ENCODE measurements around the gene PLAAT4.
"Not testable (repeated sequence)": the region's sequence is repeated elsewhere in the genome, so short reads cannot be mapped to it uniquely, and the experiment has no call there.

The PLAAT4 gene

DNA sequence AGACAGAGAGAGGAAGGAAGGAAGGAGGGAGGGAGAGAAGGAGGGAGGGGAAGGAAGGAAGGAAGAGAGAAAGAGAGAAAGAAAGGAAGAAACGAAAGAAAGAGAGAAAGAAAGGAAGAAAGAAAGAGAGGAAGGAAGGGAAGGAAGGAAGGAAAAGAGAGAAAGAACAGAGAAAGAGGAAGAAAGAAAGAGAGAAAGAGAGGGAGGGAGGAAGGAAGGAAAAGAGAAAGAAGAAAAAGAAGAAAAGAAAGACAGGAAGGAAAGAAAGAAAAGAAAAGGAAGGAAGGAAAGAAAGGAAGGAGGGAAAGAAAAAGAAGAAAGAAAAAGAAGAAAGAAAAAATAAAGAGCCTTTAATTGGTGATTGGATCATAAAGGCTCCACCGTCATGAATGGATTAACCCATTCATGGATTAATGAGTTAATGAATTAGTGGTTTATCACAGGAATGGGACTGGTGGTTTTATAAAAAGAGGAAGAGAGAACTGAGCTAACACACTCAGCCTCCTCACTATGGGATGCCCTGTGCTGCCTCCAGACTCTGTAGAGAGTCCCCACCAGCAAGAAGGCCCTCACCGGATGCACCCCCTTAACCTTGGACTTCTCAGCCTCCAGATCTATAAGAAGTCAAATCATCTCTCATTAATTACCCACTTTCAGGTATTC, 35.5 kb downstream of the PLAAT4 start:
- no peak overlapping the region for H3K4me2 ChIP-seq
- no peak overlapping the region for H3K4me3 ChIP-seq (IDR thresholded peaks at IDR 0.05; ENCODE audit: insufficient read depth, low read depth, low read length)
- H3K27me3 ChIP-seq (ENCODE audit: insufficient read depth, low read depth) = no peaks in the 10 kb centered on the region
- no peak overlapping the region for H2AFZ ChIP-seq (ENCODE audit: low read depth)
- no peak overlapping the region for H3K9ac ChIP-seq
- no peaks in the 10 kb centered on the region for H4K20me1 ChIP-seq (ENCODE audit: insufficient read depth)
- H3K36me3 ChIP-seq (ENCODE audit: insufficient read depth) = no peaks in the 10 kb centered on the region
- peaks cover 19% of the 10 kb centered on the region for H3K4me1 ChIP-seq (ENCODE audit: low read depth, poor library complexity, severe bottlenecking)
- H3K27ac ChIP-seq = no peak overlapping the region
- TF ChIP-seq, protein P1, sequence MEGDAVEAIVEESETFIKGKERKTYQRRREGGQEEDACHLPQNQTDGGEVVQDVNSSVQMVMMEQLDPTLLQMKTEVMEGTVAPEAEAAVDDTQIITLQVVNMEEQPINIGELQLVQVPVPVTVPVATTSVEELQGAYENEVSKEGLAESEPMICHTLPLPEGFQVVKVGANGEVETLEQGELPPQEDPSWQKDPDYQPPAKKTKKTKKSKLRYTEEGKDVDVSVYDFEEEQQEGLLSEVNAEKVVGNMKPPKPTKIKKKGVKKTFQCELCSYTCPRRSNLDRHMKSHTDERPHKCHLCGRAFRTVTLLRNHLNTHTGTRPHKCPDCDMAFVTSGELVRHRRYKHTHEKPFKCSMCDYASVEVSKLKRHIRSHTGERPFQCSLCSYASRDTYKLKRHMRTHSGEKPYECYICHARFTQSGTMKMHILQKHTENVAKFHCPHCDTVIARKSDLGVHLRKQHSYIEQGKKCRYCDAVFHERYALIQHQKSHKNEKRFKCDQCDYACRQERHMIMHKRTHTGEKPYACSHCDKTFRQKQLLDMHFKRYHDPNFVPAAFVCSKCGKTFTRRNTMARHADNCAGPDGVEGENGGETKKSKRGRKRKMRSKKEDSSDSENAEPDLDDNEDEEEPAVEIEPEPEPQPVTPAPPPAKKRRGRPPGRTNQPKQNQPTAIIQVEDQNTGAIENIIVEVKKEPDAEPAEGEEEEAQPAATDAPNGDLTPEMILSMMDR (conservative IDR thresholded peaks at IDR 0.05; ENCODE audit: low read depth, low read length) = no peak
- H3K79me2 ChIP-seq (ENCODE audit: insufficient read depth, low read depth) = no peaks in the 10 kb centered on the region

DNA sequence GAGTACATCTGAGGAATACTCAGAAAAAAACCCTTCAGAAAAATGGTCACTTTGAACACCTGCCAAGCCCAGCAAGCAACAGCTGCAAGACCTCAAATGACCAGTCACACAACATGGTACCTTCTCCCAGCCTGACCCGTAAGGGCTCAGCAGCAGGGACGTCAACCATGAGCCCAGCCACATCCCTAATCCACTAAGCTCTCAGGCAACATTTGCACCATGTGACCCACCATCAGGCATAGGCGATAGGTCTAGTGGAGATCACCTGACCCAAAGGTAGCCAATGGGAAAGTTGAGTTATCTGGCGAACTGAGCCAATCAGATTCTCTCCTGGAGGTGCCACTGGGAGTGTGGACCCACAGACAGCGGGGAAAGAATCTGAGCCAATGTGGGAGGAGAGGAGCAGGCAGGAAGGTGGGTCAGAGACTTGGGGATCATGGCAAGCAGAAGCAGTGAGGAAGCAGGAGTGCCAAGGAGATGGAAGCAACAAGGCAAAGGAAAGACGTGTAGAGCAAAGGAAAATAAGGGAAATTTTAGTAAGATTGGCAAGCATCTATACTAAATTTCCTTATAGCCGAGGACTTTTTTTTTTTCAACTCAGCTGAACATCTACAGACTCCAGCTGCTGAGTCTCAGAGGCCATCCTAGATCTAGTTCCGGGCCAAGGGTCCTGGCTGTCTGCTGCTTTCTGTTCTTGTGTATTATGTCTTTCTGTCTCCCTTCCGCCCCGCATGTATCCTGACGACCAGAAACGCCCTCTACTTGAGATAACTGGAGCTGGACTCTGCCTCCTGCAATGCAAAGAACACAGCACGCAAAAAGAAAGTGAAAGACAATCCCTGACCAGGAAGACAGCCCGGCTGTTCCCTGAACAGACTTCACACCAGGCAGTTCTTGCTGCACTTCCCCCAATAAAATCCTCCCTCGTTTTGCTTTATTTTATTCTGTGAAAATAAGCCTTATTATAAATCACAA, 37.6 kb downstream of the PLAAT4 start:
- H3K4me2 ChIP-seq = peak overlapping the region; percentile 38
- H2AFZ ChIP-seq (ENCODE audit: low read depth) = peak overlapping the region; percentile 60
- TF ChIP-seq, protein P1 (conservative IDR thresholded peaks at IDR 0.05; ENCODE audit: low read depth, low read length) = no peak
- H3K4me1 ChIP-seq (ENCODE audit: low read depth, poor library complexity, severe bottlenecking) = peaks cover 7% of the 10 kb centered on the region
- peak overlapping the region; percentile 6; the same call in 1 of the 2 replicates for H3K9ac ChIP-seq
- no peak overlapping the region for H3K4me3 ChIP-seq (IDR thresholded peaks at IDR 0.05; ENCODE audit: insufficient read depth, low read depth, low read length)
- peak overlapping the region; percentile 38 for H3K27ac ChIP-seq
- no peaks in the 10 kb centered on the region for H3K79me2 ChIP-seq (ENCODE audit: insufficient read depth, low read depth)
- H3K27me3 ChIP-seq (ENCODE audit: insufficient read depth, low read depth) = no peaks in the 10 kb centered on the region
- no peaks in the 10 kb centered on the region for H3K36me3 ChIP-seq (ENCODE audit: insufficient read depth)
- no peaks in the 10 kb centered on the region for H4K20me1 ChIP-seq (ENCODE audit: insufficient read depth)

DNA sequence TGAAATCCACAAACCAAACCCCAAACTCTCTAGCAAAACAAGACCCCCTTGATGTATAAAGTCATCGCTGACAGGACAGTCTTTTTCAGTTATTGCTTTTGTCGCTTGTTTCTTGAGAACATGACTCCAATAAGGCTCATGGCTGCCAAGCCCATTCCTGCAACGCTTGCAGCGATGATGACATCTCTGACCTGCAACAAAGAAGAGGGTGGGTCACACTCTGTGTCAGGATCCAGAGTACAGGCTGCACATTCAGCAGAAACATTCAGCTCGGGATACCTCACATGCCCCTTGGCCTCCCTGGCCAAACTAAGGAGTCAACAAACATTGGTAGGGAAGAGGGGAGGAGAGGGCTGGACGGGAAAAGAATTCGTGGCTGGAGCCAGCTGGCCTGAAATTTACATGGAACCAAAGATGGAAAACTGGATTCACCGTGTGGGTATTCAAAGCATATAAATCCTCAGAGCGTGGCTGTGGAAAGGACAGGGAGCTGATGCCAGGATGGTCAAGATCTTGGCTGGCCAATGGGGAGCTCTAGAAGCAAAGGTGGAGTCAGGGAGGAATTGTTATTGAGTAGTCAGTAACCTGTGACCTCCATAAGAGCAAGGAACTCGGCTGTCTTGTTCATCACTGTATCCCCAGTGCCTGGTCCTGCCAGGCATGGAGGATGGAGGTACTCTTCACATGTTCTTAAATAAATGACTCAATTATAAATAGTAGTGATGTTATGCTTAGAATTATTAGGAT, 38.4 kb downstream of the PLAAT4 start:
- Histone ChIP-seq H3K79me2 (ENCODE audit: insufficient read depth, low read depth) (no peaks in the 10 kb centered on the region), H3K4me2 (peak overlapping the region; percentile 38), H4K20me1 (ENCODE audit: insufficient read depth) (no peaks in the 10 kb centered on the region), H3K27me3 (ENCODE audit: insufficient read depth, low read depth) (no peaks in the 10 kb centered on the region), H3K4me3 (IDR thresholded peaks at IDR 0.05; ENCODE audit: insufficient read depth, low read depth, low read length) (no peak overlapping the region), H2AFZ (ENCODE audit: low read depth) (peak overlapping the region; percentile 60), H3K9ac (no peak overlapping the region), H3K36me3 (ENCODE audit: insufficient read depth) (no peaks in the 10 kb centered on the region), H3K4me1 (ENCODE audit: low read depth, poor library complexity, severe bottlenecking) (peaks cover 7% of the 10 kb centered on the region), H3K27ac (peak overlapping the region; percentile 38)
- TF ChIP-seq, protein P1 (conservative IDR thresholded peaks at IDR 0.05; ENCODE audit: low read depth, low read length) = no peak

DNA sequence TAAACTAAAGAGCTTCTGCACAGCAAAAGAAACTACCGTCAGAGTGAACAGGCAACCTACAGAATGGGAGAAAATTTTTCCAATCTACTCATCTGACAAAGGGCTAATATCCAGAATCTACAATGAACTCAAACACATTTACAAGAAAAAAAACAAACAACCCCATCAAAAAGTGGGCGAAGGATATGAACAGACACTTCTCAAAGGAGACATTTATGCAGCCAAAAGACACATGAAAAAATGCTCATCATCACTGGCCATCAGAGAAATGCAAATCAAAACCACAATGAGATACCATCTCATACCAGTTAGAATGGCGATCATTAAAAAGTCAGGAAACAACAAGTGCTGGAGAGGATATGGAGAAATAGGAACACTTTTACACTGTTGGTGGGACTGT, 42.3 kb downstream of the PLAAT4 start:
- H3K9ac ChIP-seq; H3K4me3 ChIP-seq (IDR thresholded peaks at IDR 0.05; ENCODE audit: insufficient read depth, low read depth, low read length); H2AFZ ChIP-seq (ENCODE audit: low read depth); H3K79me2 ChIP-seq (ENCODE audit: insufficient read depth, low read depth); H3K27ac ChIP-seq; H3K27me3 ChIP-seq (ENCODE audit: insufficient read depth, low read depth); H4K20me1 ChIP-seq (ENCODE audit: insufficient read depth); H3K4me2 ChIP-seq; H3K36me3 ChIP-seq (ENCODE audit: insufficient read depth): not testable (repeated sequence)
- H3K4me1 ChIP-seq (ENCODE audit: low read depth, poor library complexity, severe bottlenecking) = peaks cover 10% of the 10 kb centered on the region

DNA sequence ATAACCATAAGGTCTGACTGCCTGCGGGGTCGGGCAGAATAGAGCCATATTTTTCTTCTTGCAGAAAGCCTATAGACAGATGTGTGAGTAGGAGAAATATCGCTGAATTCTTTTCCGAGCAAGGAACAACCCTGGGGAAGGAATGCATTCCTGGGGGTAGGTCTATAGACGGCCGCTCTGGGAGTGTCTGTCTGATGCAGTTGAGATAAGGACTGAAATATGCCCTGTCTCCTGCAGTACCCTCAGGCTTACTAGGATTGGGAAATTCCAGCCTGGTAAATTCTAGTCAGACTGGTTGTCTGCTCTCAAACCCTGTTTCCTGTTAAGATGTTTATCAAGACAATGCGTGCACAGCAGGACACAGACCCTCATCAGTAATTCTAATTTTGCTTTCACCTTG, 44.6 kb downstream of the PLAAT4 start:
- not testable (repeated sequence) for H3K36me3 ChIP-seq (ENCODE audit: insufficient read depth); H3K4me3 ChIP-seq (IDR thresholded peaks at IDR 0.05; ENCODE audit: insufficient read depth, low read depth, low read length); H3K27ac ChIP-seq; H3K27me3 ChIP-seq (ENCODE audit: insufficient read depth, low read depth); H2AFZ ChIP-seq (ENCODE audit: low read depth); H3K4me2 ChIP-seq; H3K4me1 ChIP-seq (ENCODE audit: low read depth, poor library complexity, severe bottlenecking); H3K9ac ChIP-seq; H3K79me2 ChIP-seq (ENCODE audit: insufficient read depth, low read depth); H4K20me1 ChIP-seq (ENCODE audit: insufficient read depth)

Data from KMS-11 (cell line).